ENCODE measurements around the gene NAALADL2. TPM values are rescaled to one million over a fixed set of nuclear protein-coding genes. Genes with fewer than 3 reads are reported as not detected.

Gene NAALADL2
- total and polyA plus RNA-seq, 2 of the 13 experiments (the other 11 are each of a cell fraction or from before 2014, with no cell fraction given): 0.08 TPM; not detected in 1

DNA sequence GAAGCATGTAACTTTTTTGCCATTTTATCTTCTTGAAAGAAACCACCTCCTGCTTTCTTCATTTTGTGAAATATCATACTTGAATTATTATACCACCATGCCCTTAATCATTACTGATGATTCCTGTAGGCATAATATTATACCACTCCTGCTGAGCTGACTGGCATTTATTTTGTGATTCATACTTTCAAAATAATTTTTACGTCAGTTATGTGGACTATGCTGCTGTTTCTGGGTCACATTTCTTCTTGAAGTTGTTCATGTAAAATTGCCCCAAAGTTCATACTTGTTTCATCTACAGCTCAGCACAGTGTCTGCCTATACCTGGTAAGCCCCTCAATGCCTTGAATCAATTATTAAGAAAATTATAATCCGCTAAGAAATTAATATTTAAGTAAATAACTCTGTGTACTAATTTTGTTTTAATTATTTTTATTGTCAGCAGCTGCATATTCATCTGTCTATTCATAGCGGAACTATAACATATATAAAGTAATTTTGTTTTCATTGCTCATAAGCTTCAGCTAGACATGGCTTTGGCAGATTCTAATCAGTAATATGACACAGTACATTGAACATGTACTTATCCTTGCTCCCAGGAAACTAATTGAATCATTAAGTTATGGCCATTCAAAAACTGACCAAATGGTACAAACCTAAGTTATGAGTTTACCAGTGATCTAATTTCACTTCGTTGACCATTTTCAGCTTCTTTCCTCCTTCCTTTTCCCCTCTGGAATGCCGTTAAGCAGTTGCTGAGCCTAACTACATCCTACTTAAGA, 160.0 kb downstream of the NAALADL2 start:
- Histone ChIP-seq H3K4me3 (replicated peaks in 1 of 3; ENCODE audit: insufficient read depth in 1 of 3, low read depth in 2 of 3, low read length in 3 of 3) (no peak overlapping the region), H2AFZ (ENCODE audit: low read length) (no peak overlapping the region), H3K36me3 (replicated peaks in 1 of 2; ENCODE audit: control insufficient read depth in 1 of 2, insufficient read depth in 2 of 2, low read length in 2 of 2) (no peaks in the 10 kb centered on the region), H3K9ac (ENCODE audit: insufficient read depth, low read depth, low read length) (no peak overlapping the region), H3K27me3 (ENCODE audit: control insufficient read depth in 1 of 2, insufficient read depth in 2 of 2, low read length in 2 of 2) (no peaks in the 10 kb centered on the region), H3K4me1 (ENCODE audit: insufficient read depth, low read length) (no peaks in the 10 kb centered on the region), H3K9me3 (ENCODE audit: low read length) (no peaks in the 10 kb centered on the region), H4K20me1 (ENCODE audit: insufficient read depth, low read length) (no peaks in the 10 kb centered on the region), H3K4me2 (ENCODE audit: low read depth, low read length) (no peak overlapping the region), H3K27ac (ENCODE audit: extremely low read length, insufficient read depth, low read length) (no peak overlapping the region), H3K79me2 (ENCODE audit: insufficient read depth, low read length) (no peaks in the 10 kb centered on the region)
- BruUV-seq (replicated peaks): no TSS peak
- TF ChIP-seq HNRNPLL (IDR thresholded peaks at IDR 0.05; ENCODE audit: low read depth, low read length, poor library complexity, severe bottlenecking) (no peak), ZSCAN29 (CRISPR knock-in tag; conservative IDR thresholded peaks at IDR 0.05) (no peak), SALL1 (CRISPR knock-in tag; IDR thresholded peaks at IDR 0.05) (no peak), POLR2G (IDR thresholded peaks at IDR 0.05; ENCODE audit: low read depth, low read length) (no peak), ZNF343 (CRISPR knock-in tag; IDR thresholded peaks at IDR 0.05) (no peak), HOXD1 (CRISPR knock-in tag; IDR thresholded peaks at IDR 0.05) (no peak), FOXO4 (CRISPR knock-in tag; conservative IDR thresholded peaks at IDR 0.05) (no peak), ZNF546 (CRISPR knock-in tag; conservative IDR thresholded peaks at IDR 0.05) (no peak), CAMTA2 (CRISPR knock-in tag; IDR thresholded peaks at IDR 0.05; ENCODE audit: borderline replicate concordance) (no peak), SNRNP70 (IDR thresholded peaks at IDR 0.05; ENCODE audit: low read depth, low read length) (no peak), KDM3A (CRISPR knock-in tag; IDR thresholded peaks at IDR 0.05; ENCODE audit: low read depth) (no peak), ZBTB38 (CRISPR knock-in tag; IDR thresholded peaks at IDR 0.05) (no peak)
- TF ChIP-seq, protein P1, sequence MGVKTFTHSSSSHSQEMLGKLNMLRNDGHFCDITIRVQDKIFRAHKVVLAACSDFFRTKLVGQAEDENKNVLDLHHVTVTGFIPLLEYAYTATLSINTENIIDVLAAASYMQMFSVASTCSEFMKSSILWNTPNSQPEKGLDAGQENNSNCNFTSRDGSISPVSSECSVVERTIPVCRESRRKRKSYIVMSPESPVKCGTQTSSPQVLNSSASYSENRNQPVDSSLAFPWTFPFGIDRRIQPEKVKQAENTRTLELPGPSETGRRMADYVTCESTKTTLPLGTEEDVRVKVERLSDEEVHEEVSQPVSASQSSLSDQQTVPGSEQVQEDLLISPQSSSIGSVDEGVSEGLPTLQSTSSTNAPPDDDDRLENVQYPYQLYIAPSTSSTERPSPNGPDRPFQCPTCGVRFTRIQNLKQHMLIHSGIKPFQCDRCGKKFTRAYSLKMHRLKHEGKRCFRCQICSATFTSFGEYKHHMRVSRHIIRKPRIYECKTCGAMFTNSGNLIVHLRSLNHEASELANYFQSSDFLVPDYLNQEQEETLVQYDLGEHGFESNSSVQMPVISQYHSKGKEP (CRISPR knock-in tag; IDR thresholded peaks at IDR 0.05): no peak
- ATAC-seq (no peak), FAIRE-seq (no peak), DNase-seq (ENCODE audit: low spot score) (no peak)
- intact Hi-C loops (cut with micrococcal nuclease; ENCODE audit: unreplicated experiment) (no loop called here), in situ Hi-C loops (cut with HindIII; ENCODE audit: extremely low pct_ligation_motif_present, low pct_unique_long_range_greater_than_20kb) (no loop called here)
- CTCF ChIA-PET (ENCODE audit: low intra/inter-chr PET ratio, low total read pairs): no interaction called here
- POLR2A ChIA-PET: no interaction called here
- 25% methylated on average over 5 of the region's 5 CpGs for WGBS (ENCODE audit: low lambda C conversion rate)
